Activated CD8-positive, alpha-beta memory T cell treated with anti-CD3 and anti-CD28 coated beads, Interleukin-2, amount 50 U/mL, for 24 hours (primary cell): ENCODE results near the gene BICRAL.
"Not testable (repeated sequence)": the region's sequence is repeated elsewhere in the genome, so short reads cannot be mapped to it uniquely, and the experiment has no call there.

Experiments used
- DNase-seq: peaks from one replicate; pipeline ENCODE4 v3.0.0-alpha.2; 2020; ENCODE audit errors: extremely low read depth

BICRAL gene

GRCh38 chr6:42896178-42896719 is 114.4 kb downstream of the BICRAL start:
- DNase-seq: no peak

- DNase-seq: peak; percentile 55
Observed at GRCh38 chr6:42898891-42899361, 117.1 kb downstream of the BICRAL start.

- no peak for DNase-seq
Observed at GRCh38 chr6:42899871-42900270, 118.0 kb downstream of the BICRAL start.

GRCh38 chr6:42901538-42901957 is 119.7 kb downstream of the BICRAL start:
- DNase-seq: peak; percentile 32

- DNase-seq: not testable (repeated sequence)
Observed at GRCh38 chr6:42902429-42903263, 120.8 kb downstream of the BICRAL start.

- DNase-seq: no peak
Observed at GRCh38 chr6:42904467-42904866, 122.6 kb downstream of the BICRAL start.

- no peak for DNase-seq
Observed at GRCh38 chr6:42907336-42907735, 125.5 kb downstream of the BICRAL start.

GRCh38 chr6:42909835-42910234 is 128.0 kb downstream of the BICRAL start:
- DNase-seq: no peak

GRCh38 chr6:42911171-42912021 is 129.5 kb downstream of the BICRAL start:
- no peak for DNase-seq

GRCh38 chr6:42914546-42914945 is 132.7 kb downstream of the BICRAL start:
- DNase-seq: no peak

- DNase-seq: no peak
Observed at GRCh38 chr6:42915732-42916131, 133.9 kb downstream of the BICRAL start, which contains the start of gene PTCRA. TSS of gene PTCRA (plus strand) at chr6:42916053. CDS start at chr6:42916070, 17 bp downstream.

GRCh38 chr6:42916288-42916687 is 134.4 kb downstream of the BICRAL start:
- no peak for DNase-seq
